HepG2 (cell line): Measurements from ENCODE around the gene ZNF839.

Experiments
- HNRNPK ChIP-seq: fragments of 200-400 bp; formaldehyde crosslinking; IDR thresholded peaks from 2 replicates; pipeline ENCODE4 v1.6.1; 2018; ENCODE audit warnings: low read length, low read depth, moderate library complexity, mild to moderate bottlenecking; ENCODE audit not compliant: poor library complexity, severe bottlenecking
- PREB ChIP-seq: sonication (generic); formaldehyde crosslinking; IDR thresholded peaks from 2 replicates; pipeline ENCODE4 v1.4.0; 2020; ENCODE audit warnings: missing genetic modification reagents
- ZZZ3 ChIP-seq: sonication (generic); formaldehyde crosslinking; IDR thresholded peaks from 2 replicates; pipeline ENCODE4 v1.4.0; 2020; ENCODE audit warnings: missing genetic modification reagents, mild to moderate bottlenecking, borderline replicate concordance

DNA sequence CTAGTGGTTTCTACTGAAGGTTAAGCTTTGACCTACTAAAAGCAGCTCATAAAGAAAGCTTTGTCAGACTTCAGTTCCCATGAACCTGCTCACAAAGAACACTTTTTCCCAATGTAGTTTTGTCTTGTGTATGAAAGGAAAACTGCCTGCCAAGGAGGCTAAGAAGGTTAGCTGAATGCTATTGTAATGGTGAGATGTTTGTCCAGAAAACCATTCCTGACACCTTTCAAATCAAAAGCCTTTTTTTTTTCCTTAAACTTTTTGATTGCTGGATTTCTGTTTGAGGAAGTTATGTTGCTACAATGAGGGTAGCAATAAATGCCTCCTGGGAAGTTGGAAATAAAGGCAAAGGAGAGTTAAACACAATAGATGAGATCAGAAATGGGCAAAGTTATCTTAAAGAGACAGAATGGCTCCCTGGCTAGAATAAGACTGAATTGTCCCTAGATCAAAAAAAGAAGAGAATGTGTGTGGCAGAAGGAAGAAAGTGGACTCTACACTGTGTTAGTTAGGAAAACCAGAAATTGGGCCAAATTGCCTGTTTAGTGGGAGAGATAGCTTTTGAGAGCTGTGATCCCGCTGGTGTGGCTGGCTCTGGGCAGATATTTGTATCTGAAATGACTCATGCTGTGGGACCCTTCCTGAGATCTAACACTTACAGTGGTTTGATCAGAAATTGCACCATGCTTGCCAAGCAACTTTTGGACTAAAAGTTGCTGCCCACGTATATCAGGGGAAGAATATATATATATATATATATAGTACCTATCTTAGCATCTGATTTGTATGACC, 70.7 kb downstream of the ZNF839 start:
- no peak for TF ChIP-seq PREB (CRISPR knock-in tag)
- TF ChIP-seq ZZZ3 (CRISPR knock-in tag): no peak
- no peak for TF ChIP-seq HNRNPK
